ENCODE data around the gene RNU6-9. TPM values are rescaled to one million over a fixed set of nuclear protein-coding genes. Genes with fewer than 3 reads are reported as not detected.

Gene RNU6-9
- total RNA-seq, 1 donor, result not detected

DNA sequence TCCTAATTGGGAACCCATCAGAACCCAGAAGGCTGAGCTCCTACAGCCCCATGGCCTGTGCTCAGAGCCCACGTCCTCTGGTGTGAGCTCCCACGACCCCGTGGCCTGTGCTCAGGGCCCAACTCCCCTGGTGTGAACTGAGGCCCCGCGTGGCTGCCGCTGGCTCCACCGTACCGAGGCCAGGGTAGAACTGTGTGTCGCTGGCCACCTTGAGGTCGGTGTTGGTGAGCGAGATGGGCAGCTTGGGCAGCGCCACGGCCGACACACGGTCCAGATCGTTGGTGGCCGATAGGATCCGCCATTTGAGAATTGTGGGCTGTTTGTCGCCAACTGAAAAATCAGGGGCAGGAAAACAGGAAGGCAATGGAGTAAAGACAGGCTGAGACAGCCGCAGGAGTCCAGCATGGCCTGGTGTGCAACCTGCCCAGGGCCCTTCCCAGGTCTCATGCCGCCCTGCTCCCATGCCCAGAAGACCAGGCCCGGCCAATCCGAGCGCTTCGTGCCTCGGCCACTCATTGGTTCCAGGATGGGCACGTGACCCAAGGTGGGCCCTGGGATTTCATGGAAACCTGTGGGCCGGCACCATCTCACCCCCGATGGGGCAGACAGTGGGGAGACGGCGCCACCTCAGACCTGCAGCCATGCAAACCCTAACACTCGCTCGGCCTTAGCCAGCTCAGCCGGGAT, 11.8 kb upstream of the RNU6-9 start:
- no peak for DNase-seq (ENCODE audit: low read depth)
- no peak overlapping the region for H3K4me3 ChIP-seq (ENCODE audit: low read depth, low read length)
- TF ChIP-seq, protein P1, sequence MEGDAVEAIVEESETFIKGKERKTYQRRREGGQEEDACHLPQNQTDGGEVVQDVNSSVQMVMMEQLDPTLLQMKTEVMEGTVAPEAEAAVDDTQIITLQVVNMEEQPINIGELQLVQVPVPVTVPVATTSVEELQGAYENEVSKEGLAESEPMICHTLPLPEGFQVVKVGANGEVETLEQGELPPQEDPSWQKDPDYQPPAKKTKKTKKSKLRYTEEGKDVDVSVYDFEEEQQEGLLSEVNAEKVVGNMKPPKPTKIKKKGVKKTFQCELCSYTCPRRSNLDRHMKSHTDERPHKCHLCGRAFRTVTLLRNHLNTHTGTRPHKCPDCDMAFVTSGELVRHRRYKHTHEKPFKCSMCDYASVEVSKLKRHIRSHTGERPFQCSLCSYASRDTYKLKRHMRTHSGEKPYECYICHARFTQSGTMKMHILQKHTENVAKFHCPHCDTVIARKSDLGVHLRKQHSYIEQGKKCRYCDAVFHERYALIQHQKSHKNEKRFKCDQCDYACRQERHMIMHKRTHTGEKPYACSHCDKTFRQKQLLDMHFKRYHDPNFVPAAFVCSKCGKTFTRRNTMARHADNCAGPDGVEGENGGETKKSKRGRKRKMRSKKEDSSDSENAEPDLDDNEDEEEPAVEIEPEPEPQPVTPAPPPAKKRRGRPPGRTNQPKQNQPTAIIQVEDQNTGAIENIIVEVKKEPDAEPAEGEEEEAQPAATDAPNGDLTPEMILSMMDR (IDR thresholded peaks at IDR 0.05; ENCODE audit: insufficient read depth, low read depth, low read length), result no peak

DNA sequence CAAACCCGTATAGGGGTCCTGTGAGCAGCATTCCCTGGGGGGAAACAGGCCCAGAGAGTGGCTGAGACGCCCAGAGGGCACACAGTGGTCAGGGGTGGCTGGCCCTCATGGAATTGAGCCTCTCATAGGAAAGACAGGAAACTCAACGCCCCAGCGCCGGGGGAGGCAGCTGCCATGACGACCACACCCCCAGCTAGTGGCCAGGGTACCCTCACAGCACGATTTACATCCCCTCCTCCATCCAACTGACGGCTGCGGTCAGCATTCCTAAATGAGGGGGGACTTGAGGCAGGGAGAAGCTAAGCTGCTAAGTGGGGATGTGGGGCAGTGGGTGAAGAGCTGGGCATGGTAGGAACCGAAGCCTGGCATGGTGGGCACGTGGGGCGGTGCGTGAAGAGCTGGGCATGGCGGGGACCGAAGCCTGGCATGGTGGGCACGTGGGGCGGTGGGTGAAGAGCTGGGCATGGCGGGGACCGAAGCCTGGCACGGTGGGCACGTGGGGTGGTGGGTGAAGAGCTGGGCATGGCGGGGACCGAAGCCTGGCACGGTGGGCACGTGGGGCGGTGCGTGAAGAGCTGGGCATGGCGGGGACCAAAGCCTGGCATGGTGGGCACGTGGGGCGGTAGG, 10.3 kb upstream of the RNU6-9 start:
- DNase-seq (ENCODE audit: low read depth), result no peak
- TF ChIP-seq, protein P1 (IDR thresholded peaks at IDR 0.05; ENCODE audit: insufficient read depth, low read depth, low read length), result no peak
- no peak overlapping the region for H3K4me3 ChIP-seq (ENCODE audit: low read depth, low read length)

DNA sequence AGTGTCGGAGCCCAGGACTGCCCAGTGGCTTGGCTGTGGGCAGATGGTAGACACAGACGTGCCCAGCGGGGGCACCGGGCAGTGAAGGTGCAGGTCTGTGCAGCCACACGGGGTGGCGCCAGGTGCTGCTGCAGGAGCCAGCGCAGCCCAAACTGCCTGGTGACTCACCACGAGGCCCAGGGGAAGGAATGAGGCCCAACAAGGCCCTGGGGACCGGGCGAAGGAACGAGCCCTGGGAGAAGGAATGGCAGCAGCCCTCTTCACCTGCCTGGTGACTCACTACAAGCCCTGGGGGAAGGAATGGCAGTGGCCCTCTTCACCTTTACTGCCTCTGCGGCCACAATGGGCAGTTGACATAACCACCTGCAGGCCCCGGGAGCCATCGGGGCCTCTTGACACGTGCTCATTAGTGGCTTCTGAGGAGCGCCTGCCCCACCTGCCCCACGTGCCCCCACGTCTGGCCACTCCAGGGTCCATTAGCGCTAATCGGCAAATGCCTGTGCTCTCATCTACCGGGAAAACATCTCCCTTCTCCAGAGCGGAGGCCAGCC, 9.5 kb upstream of the RNU6-9 start:
- DNase-seq (ENCODE audit: low read depth), result no peak
- no peak overlapping the region for H3K4me3 ChIP-seq (ENCODE audit: low read depth, low read length)
- TF ChIP-seq, protein P1 (IDR thresholded peaks at IDR 0.05; ENCODE audit: insufficient read depth, low read depth, low read length), result no peak

DNA sequence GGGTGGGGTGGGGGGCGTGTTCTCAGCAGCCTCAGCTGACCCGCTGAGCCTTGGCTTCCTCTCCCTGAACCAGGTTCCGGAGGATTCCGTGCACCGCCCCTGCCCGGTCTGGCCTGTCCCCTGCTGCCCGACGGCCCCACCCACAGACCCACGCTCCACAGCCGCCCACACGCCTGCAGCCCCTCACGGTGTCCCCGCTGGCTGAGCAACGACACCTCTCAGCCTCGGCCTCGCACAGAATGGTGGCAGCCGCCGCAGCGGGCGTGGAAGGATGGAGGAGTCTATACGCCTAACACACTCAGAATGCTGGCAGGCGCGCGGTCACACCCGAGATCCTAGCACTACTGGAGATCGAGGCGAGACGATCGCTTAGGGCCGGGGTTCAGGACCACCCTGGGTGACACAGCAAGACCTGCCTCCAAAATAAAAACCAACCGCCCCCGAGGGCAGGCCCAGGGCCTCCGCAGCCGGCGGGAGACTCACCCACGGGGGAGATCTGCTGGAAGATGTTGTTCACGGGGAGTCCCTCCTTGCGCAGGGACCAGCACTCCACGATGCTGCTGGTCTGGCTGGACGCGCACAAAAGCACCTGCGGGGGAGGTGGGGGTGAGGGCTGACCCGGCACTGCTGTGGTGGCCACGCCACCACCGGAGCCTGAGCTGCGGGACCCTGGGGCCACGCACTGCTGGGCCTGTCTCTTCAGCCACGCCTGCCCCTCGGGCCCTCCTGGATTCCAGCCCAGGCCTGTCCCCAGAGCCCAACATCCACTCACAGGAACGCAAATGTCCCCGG, 8.7 kb upstream of the RNU6-9 start:
- H3K4me3 ChIP-seq (ENCODE audit: low read depth, low read length), result no peak overlapping the region
- TF ChIP-seq, protein P1 (IDR thresholded peaks at IDR 0.05; ENCODE audit: insufficient read depth, low read depth, low read length), result no peak
- DNase-seq (ENCODE audit: low read depth), result no peak

DNA sequence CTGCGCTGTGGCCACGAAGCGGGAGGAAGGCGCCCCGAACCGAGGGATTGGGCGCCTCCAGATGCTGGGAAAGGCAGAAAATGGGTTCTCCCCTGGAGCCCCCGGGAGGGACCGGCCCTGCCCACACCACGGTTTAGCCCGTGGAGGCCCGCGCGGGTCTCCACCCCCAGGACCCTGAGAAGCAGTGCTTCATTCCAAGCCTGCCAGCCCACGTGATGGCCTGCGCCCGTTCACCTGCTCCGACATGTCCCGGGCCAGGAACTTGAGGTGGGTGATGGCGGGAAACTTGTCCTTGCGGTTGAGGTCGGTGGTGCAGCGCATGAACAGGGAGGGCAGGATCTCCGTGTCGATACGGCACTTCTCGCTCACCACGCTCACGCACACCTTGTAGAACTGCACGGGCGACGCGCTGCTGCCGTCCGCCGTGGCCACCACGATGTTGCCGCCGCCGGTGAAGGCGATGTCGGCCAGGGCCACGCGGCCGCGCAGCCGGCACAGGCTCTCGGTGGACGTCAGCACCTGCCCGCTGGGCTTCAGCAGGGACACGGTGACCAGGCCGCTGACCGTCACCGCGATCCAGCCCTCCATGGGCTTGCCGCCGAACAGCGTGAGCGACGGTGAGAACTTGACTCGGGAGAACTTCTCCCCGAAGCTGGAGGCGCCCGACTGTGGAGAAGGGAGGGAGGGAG, 7.6 kb upstream of the RNU6-9 start:
- H3K4me3 ChIP-seq (ENCODE audit: low read depth, low read length), result no peak overlapping the region
- TF ChIP-seq, protein P1 (IDR thresholded peaks at IDR 0.05; ENCODE audit: insufficient read depth, low read depth, low read length), result no peak
- DNase-seq (ENCODE audit: low read depth), result no peak

DNA sequence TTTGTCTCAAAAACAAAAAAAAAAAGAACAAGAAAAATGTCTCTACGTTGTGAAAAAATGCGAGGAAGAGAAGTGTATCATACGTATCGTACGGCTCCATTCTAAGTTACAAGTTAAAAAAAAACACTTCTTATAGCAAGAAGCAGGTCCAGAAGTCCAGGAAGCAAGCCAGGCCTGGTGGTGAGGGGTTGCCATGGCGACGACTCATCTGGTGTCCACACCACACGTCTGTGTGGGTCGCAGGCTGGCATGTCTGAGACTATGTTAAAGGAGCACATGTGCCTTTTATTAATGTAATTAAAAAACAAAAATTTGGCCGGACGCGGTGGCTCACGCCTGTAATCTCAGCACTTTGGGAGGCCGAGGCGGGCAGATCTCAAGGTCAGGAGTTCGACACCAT, 6.2 kb upstream of the RNU6-9 start:
- no peak overlapping the region for H3K4me3 ChIP-seq (ENCODE audit: low read depth, low read length)
- TF ChIP-seq, protein P1 (IDR thresholded peaks at IDR 0.05; ENCODE audit: insufficient read depth, low read depth, low read length), result no peak
- peak; percentile 45 for DNase-seq (ENCODE audit: low read depth)
